Renal pelvis (tissue), 4 donors: Measurements from ENCODE around the gene CFAP97D2. TPM values are rescaled to one million over a fixed set of nuclear protein-coding genes. Genes with fewer than 3 reads are reported as not detected.

ENCODE experiments used
- DNase-seq: peaks from one replicate; pipeline ENCODE4 v3.0.0-alpha.2; 2013
- polyA plus RNA-seq, 3 donors: library from polyadenylated mRNA; unstranded; fragments of 120-200 nt; gene quantifications; one replicate each; pipeline ENCODE4 v1.2.1, GENCODE V29; 2013; ENCODE audit not compliant: insufficient read length in 3 of 3

CFAP97D2 gene
- polyA plus RNA-seq, 3 donors = not detected

DNA sequence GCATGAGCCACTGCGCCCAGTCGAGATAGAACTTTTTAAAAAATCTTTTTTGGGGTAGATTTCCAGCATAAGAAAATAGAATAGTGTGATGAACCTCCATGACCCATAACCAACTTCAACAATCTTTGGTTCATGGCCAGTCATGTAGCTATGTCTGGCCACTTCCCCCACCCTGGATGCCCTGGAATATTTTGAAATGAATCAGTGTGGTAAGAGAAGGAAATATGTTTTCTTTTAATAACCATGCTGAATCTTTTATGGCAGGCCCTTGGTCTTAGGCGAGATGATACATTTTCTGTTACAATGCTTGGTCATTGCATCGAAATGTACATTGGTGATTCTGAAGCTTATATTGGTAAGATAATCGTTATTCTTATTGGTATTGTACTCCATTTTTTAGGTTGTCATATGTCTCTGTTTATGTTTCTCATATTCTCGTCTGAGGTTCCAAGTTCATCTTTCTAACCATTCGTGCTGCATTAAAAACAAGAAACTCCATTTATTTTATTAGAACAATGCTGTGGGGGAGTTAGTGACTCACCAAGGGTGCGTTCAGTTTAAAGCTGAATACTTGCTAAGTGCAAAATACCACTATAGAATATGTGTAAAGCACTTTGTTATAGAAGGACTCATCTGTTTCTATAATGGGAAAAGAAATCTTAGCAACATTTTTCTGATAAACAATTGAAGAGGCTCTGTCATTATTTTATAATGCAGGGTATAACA, 86.0 kb downstream of the CFAP97D2 start:
- no peak for DNase-seq

DNA sequence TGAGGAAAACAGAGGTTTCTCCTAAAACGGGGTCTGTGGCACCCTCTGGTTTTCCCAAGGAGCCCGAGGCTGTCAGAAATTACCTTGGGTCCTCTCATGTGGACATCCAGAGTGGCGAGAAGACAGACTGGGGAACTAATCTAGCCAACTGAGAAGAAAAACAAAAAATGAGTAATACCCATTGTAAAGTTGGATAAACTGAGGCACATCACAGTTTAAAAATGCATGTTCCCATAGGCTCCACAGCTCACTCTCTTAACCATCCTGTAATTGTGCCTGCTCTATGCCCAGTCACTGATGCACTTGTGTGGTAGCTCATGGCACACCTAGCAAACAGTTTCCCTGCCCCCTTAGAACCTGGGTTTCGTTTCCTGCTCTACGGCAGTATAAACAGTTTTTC, 87.2 kb downstream of the CFAP97D2 start:
- no peak for DNase-seq

DNA sequence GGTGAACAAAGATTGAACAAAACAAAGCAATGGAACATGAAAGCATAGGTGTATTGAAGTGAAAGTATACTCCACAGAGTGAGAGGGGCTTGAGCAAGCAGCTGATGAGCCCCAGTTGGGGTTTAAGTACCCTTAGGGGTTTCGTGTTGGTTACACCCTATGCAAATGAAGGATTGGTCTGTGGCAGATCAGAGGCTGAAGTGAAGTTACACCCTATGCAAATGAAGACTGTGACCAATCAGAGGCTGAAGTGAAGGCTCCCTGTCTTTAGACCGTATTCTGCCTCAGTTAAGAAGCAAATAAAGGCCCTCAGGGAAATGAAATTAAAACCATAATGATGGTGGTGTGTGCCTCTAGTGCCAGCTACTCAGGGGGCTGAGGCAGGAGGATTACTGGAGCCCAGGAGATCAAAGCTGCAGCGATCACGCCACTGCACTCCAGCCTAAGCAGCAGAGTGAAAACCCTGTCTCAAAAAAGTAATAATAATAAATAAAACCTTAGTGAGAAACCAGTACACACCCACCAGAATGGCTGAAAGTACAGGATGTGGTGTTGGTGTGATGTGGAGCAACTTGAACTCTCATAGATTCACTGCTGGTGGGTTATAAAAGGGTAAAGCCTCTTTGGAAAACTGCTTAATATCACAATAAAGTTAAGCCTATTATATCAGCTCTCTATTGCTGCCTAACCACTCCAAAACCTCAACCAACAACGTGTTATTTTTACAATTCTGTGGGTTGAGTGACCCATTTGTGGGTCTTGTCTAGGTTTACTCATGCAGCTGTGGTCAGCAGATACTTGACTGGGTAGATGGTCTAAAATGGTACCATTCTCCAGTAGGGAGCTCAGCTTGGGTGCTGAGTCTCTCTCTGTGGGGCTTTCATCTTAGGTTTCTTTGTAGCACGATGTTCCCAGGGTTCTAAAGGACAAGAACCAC, 89.6 kb downstream of the CFAP97D2 start:
- DNase-seq = no peak

DNA sequence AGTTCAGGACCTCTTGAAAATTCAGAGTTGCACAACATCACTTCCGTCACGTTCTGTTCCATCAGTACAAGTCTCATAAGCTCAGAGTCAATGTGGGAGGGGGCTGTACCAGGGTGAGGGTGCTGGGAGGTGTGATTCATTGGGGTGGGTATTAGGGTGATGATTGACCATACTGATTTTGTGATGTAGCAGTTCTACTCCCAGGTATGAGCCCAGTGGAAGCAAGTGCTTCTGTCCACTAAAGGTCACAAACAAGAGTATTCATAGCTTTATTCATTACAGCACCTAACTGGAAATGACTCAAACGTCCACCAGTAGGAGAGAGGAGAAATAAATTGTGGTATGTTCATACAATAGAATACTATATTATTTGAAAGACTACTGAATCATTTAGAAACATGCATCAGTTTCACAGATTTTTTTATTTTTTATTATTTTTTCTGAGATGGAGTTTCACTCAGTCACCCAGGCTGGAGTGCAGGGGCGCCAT, 90.3 kb downstream of the CFAP97D2 start:
- no peak for DNase-seq

Other genes with a start within 250 kb of the CFAP97D2 start
- under 1 TPM; 0.06 to 0.18 (median 0.15) TPM for gene C13orf46, start 205.2 kb upstream of the CFAP97D2 start, polyA plus RNA-seq
- 10 to 100 TPM; 11.3 to 13.4 (median 12.1) TPM for gene RASA3, start 46.6 kb upstream of the CFAP97D2 start, polyA plus RNA-seq
- gene CDC16, start 55.6 kb downstream of the CFAP97D2 start, polyA plus RNA-seq = 100 to 1,000 TPM; 104 to 127 (median 125) TPM
- 100 to 1,000 TPM in 2 of 3 donors, 10 to 100 TPM in 1; 94.7 to 171 (median 150) TPM for gene UPF3A, start 102.3 kb downstream of the CFAP97D2 start, polyA plus RNA-seq
- 10 to 100 TPM; 31.1 to 34.8 (median 32.4) TPM for gene CHAMP1, start 135.2 kb downstream of the CFAP97D2 start, polyA plus RNA-seq